Smooth muscle cell (in vitro differentiated cells): ENCODE measurements around the gene DYNLT5. TPM values are rescaled to one million over a fixed set of nuclear protein-coding genes. Genes with fewer than 3 reads are reported as not detected.

Source experiments
- DNase-seq: peaks from one replicate; lab custom pipeline; 2025; ENCODE audit not compliant: unreplicated experiment; lab: John Stamatoyannopoulos, UW
- H2AFZ ChIP-seq: fragments of 200-600 bp; sonication (generic); 2 replicates; pipeline ENCODE4 v1.6.0; 2016; ENCODE audit warnings: antibody characterized with exemption, low read depth, mild to moderate bottlenecking
- H3F3A ChIP-seq: fragments of 200-600 bp; sonication (generic); 2 replicates; pipeline ENCODE4 v1.6.0; 2017; ENCODE audit warnings: antibody characterized with exemption, low read depth
- H3K27ac ChIP-seq: fragments of 200-600 bp; sonication (generic); 2 replicates; pipeline ENCODE4 v1.5.1; 2016; ENCODE audit warnings: low read depth, mild to moderate bottlenecking
- H3K27me3 ChIP-seq: fragments of 200-600 bp; sonication (generic); 2 replicates; pipeline ENCODE4 v1.6.1; 2016; ENCODE audit warnings: low read depth, mild to moderate bottlenecking
- H3K36me3 ChIP-seq: fragments of 200-600 bp; sonication (generic); 2 replicates; pipeline ENCODE4 v1.5.1; 2016; ENCODE audit warnings: low read depth
- H3K4me1 ChIP-seq: fragments of 200-600 bp; sonication (generic); 2 replicates; pipeline ENCODE4 v1.5.1; 2016; ENCODE audit warnings: low read depth
- H3K4me2 ChIP-seq: fragments of 200-600 bp; sonication (generic); 2 replicates; pipeline ENCODE4 v1.6.0; 2016; ENCODE audit warnings: mild to moderate bottlenecking
- H3K4me3 ChIP-seq: fragments of 200-600 bp; sonication (generic); 2 replicates; pipeline ENCODE4 v1.5.1; 2016; ENCODE audit warnings: mild to moderate bottlenecking
- H3K79me2 ChIP-seq: fragments of 200-600 bp; sonication (generic); 2 replicates; pipeline ENCODE4 v1.6.0; 2016; ENCODE audit warnings: low read depth, mild to moderate bottlenecking
- H3K9ac ChIP-seq: fragments of 200-600 bp; sonication (generic); 2 replicates; pipeline ENCODE4 v1.6.0; 2016; ENCODE audit warnings: low read depth
- H3K9me3 ChIP-seq: fragments of 200-600 bp; sonication (generic); replicated peaks from 2 replicates; pipeline ENCODE4 v1.5.1; 2016; ENCODE audit warnings: low read depth
- H4K20me1 ChIP-seq: fragments of 200-600 bp; sonication (generic); 2 replicates; pipeline ENCODE4 v1.6.0; 2016; ENCODE audit warnings: low read depth
- CTCF ChIP-seq: fragments of 200-600 bp; sonication (generic); IDR thresholded peaks from 2 replicates; pipeline ENCODE4 v1.5.1; 2017; ENCODE audit warnings: borderline replicate concordance, mild to moderate bottlenecking, antibody characterized with exemption; ENCODE audit not compliant: insufficient read depth, poor library complexity, severe bottlenecking
- WGBS: methylation state at CpG from one replicate; pipeline ENCODE4 v1.1.7; 2016; ENCODE audit warnings: low lambda C conversion rate; 5-methylcytosine and 5-hydroxymethylcytosine counted together
- polyA plus RNA-seq: library from polyadenylated mRNA; unstranded; fragments of >200 nt; fragmentation: Nextera tagmentation; extraction: Ambion mirVana; gene quantifications from 2 replicates; pipeline ENCODE4 v1.2.1, GENCODE V29; 2016
- total RNA-seq: library from RNA; depleted of rRNA; stranded (reverse); fragments of >200 nt; gene quantifications from 2 replicates; pipeline ENCODE4 v1.2.3, GENCODE V29; 2014

Gene DYNLT5
- total and polyA plus RNA-seq, 2 experiments from 2014 or later = 1.3 TPM; not detected in 1

GRCh38 chr1:66809245-66809644, 57.0 kb downstream of the DYNLT5 start:
- 94% methylated on average over 1 of the region's 1 CpG for WGBS
- no peaks in the 10 kb centered on the region for H4K20me1 ChIP-seq
- no peaks in the 10 kb centered on the region for H3F3A ChIP-seq
- H3K79me2 ChIP-seq = no peaks in the 10 kb centered on the region
- no peaks in the 10 kb centered on the region for H3K9me3 ChIP-seq
- no peak overlapping the region for H3K4me3 ChIP-seq
- DNase-seq = no peak
- H3K4me2 ChIP-seq = no peak overlapping the region
- no peak overlapping the region for H2AFZ ChIP-seq
- H3K36me3 ChIP-seq = no peaks in the 10 kb centered on the region
- no peaks in the 10 kb centered on the region for H3K4me1 ChIP-seq
- no peak overlapping the region for H3K9ac ChIP-seq
- no peak overlapping the region for H3K27ac ChIP-seq
- H3K27me3 ChIP-seq = no peaks in the 10 kb centered on the region
- no peak for TF ChIP-seq CTCF

GRCh38 chr1:66809736-66810326, 57.6 kb downstream of the DYNLT5 start:
- H3K4me3 ChIP-seq = no peak overlapping the region
- no peak overlapping the region for H3K27ac ChIP-seq
- no peaks in the 10 kb centered on the region for H4K20me1 ChIP-seq
- no peak overlapping the region for H3K9ac ChIP-seq
- H3K4me1 ChIP-seq = no peaks in the 10 kb centered on the region
- no peaks in the 10 kb centered on the region for H3K27me3 ChIP-seq
- TF ChIP-seq CTCF = no peak
- H3K36me3 ChIP-seq = no peaks in the 10 kb centered on the region
- H3K79me2 ChIP-seq = no peaks in the 10 kb centered on the region
- WGBS = 48% methylated on average over 1 of the region's 1 CpG
- no peaks in the 10 kb centered on the region for H3F3A ChIP-seq
- no peak overlapping the region for H2AFZ ChIP-seq
- H3K9me3 ChIP-seq = no peaks in the 10 kb centered on the region
- DNase-seq = no peak
- H3K4me2 ChIP-seq = no peak overlapping the region

- Histone ChIP-seq H3K4me2 (no peak overlapping the region), H2AFZ (no peak overlapping the region), H3K9me3 (no peaks in the 10 kb centered on the region), H4K20me1 (no peaks in the 10 kb centered on the region), H3K9ac (no peak overlapping the region), H3K4me1 (no peaks in the 10 kb centered on the region), H3K27ac (no peak overlapping the region), H3F3A (no peaks in the 10 kb centered on the region), H3K4me3 (no peak overlapping the region), H3K79me2 (no peaks in the 10 kb centered on the region), H3K27me3 (no peaks in the 10 kb centered on the region), H3K36me3 (no peaks in the 10 kb centered on the region)
- DNase-seq = no peak
- no peak for TF ChIP-seq CTCF
- 82% methylated on average over 1 of the region's 1 CpG for WGBS
Measured at GRCh38 chr1:66824771-66825170, 72.5 kb downstream of the DYNLT5 start.

Other genes with a start within 250 kb of the DYNLT5 start
- 3.5 and 6.1 TPM in 2 replicates for gene SGIP1, start 218.3 kb upstream of the DYNLT5 start, total RNA-seq
- 0.89 and 2.2 TPM in 2 replicates for gene SGIP1, start 218.3 kb upstream of the DYNLT5 start, polyA plus RNA-seq
- not detected in 2 replicates for gene INSL5, start 48.8 kb downstream of the DYNLT5 start, total RNA-seq
- gene INSL5, start 48.8 kb downstream of the DYNLT5 start, polyA plus RNA-seq = 0.62 TPM in 1 of 2 replicates, not detected in the other
- 2.2 and 2.4 TPM in 2 replicates for gene DNAI4, start 172.4 kb downstream of the DYNLT5 start, total RNA-seq
- gene DNAI4, start 172.4 kb downstream of the DYNLT5 start, polyA plus RNA-seq = 0.63 and 3.9 TPM in 2 replicates
- 36.1 and 54.4 TPM in 2 replicates for gene MIER1, start 172.5 kb downstream of the DYNLT5 start, total RNA-seq
- 17.4 and 25.5 TPM in 2 replicates for gene MIER1, start 172.5 kb downstream of the DYNLT5 start, polyA plus RNA-seq